Measurements from ENCODE around the gene RECK. TPM values are rescaled to one million over a fixed set of nuclear protein-coding genes. Genes with fewer than 3 reads are reported as not detected.

Gene RECK
- total RNA-seq, 1 donor from 2014 or later: 11.7 TPM

DNA sequence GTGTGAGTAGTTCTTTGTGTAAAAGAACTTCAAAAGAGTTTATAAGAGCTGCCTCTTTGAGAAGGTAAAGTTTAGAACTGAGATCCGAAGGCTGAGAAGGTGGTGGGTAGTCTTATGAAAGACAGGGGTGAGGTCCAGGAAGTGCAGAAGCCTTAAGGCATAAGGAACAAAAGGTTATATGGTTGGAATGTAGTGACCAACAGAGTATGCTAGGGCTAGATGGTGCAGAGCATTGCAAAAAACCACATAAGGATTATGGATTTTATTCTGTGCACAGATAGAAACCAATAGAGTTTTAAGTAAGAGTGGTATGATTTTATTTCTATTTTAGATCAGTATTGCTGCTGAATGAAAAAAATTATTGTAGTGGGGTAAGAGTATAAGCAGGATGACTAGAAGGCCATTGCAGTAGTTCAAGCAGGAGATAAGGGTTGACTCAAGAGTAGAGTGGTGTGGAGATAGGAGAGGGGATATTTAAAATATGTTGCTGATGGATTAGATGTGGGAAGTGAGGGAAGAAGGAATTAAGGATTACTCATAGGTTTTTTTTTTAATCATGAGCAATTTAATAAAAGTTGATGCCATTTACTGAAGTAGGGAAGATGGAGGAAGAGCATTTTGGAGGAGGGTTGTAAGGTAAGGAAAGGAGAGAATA, 3.7 kb downstream of the RECK start:
- Mint-ChIP-seq H3K36me3 (peaks cover 4% of the 10 kb centered on the region), H3K27ac (no peak overlapping the region), H3K4me3 (no peak overlapping the region), H3K27me3 (peaks cover 3% of the 10 kb centered on the region), H3K4me1 (ENCODE audit: unreplicated experiment) (peaks cover 17% of the 10 kb centered on the region), H3K9me3 (peaks cover 4% of the 10 kb centered on the region)
- DNase-seq (ENCODE audit: extremely low spot score, unreplicated experiment): no peak
- TF ChIP-seq, protein P1, sequence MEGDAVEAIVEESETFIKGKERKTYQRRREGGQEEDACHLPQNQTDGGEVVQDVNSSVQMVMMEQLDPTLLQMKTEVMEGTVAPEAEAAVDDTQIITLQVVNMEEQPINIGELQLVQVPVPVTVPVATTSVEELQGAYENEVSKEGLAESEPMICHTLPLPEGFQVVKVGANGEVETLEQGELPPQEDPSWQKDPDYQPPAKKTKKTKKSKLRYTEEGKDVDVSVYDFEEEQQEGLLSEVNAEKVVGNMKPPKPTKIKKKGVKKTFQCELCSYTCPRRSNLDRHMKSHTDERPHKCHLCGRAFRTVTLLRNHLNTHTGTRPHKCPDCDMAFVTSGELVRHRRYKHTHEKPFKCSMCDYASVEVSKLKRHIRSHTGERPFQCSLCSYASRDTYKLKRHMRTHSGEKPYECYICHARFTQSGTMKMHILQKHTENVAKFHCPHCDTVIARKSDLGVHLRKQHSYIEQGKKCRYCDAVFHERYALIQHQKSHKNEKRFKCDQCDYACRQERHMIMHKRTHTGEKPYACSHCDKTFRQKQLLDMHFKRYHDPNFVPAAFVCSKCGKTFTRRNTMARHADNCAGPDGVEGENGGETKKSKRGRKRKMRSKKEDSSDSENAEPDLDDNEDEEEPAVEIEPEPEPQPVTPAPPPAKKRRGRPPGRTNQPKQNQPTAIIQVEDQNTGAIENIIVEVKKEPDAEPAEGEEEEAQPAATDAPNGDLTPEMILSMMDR (conservative IDR thresholded peaks at IDR 0.05): no peak

DNA sequence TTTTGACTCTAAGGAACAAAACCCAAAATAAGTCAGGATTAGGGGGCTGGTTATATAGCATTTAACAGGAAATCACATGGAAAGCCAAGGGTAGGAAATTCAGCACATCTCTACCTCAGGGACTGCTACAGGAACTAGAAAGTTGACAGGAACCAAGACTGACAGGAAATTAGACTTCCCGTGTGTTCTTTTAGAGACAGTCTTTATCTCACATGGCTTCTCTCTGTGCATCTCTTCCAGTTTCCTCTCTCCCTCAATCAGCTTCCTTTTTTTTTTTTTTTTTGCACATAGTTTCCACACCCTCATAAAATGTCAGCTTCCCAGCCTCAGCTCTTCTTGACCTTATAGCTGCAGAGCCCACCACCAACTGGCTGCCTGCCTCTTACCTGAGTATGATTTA, 4.8 kb downstream of the RECK start:
- Mint-ChIP-seq H3K27me3 (peaks cover 3% of the 10 kb centered on the region), H3K36me3 (peaks cover 4% of the 10 kb centered on the region), H3K4me1 (ENCODE audit: unreplicated experiment) (peaks cover 22% of the 10 kb centered on the region), H3K9me3 (peaks cover 4% of the 10 kb centered on the region), H3K27ac (no peak overlapping the region), H3K4me3 (no peak overlapping the region)
- TF ChIP-seq, protein P1 (conservative IDR thresholded peaks at IDR 0.05): no peak
- no peak for DNase-seq (ENCODE audit: extremely low spot score, unreplicated experiment)

DNA sequence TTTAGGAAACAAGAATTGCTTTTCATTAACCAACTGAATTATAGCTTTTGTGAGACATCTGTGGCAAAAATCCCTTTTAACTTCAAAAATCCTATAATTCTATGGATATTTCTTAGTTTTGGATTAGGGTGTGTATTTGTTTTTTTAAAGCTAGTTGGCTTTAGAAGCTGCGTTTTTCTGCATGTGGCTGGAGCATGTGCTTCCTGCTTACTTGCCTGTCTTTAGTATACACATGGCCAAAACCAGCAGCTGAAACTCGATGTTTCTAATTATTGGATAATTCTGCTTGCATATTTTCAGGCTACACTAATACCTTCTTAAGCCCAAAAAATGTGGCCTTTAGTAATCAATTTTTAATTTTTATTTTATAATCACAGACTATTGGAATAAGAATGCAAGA, 8.9 kb downstream of the RECK start:
- no peak overlapping the region for H3K4me3 Mint-ChIP-seq
- H3K9me3 Mint-ChIP-seq: peaks cover 4% of the 10 kb centered on the region
- peaks cover 4% of the 10 kb centered on the region for H3K36me3 Mint-ChIP-seq
- no peak overlapping the region for H3K27ac Mint-ChIP-seq
- H3K27me3 Mint-ChIP-seq: no peaks in the 10 kb centered on the region
- H3K4me1 Mint-ChIP-seq (ENCODE audit: unreplicated experiment): peaks cover 12% of the 10 kb centered on the region
- no peak for DNase-seq (ENCODE audit: extremely low spot score, unreplicated experiment)
- TF ChIP-seq, protein P1 (conservative IDR thresholded peaks at IDR 0.05): no peak

DNA sequence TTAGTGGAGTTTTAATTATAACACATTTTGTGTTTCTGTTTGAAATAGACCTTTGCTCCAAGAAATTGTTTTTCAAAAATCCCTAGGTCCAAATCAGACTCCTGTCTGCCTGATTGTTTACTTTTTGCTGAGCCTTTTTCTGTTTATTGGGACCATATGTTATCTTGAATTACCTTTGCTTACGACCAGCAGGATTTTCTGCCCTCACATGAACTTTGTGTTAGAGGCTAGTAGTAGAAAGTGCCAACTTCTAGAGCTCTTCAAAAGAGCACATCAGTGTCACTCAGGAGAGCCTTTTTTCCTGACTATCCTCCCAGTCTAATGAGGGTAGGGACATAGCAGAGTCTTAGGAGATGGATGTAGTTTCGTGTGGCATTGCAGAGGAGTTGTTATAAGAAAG, 10.2 kb downstream of the RECK start:
- Mint-ChIP-seq H3K9me3 (peaks cover 4% of the 10 kb centered on the region), H3K36me3 (peaks cover 4% of the 10 kb centered on the region), H3K4me1 (ENCODE audit: unreplicated experiment) (peaks cover 10% of the 10 kb centered on the region), H3K4me3 (no peak overlapping the region), H3K27me3 (no peaks in the 10 kb centered on the region), H3K27ac (no peak overlapping the region)
- no peak for DNase-seq (ENCODE audit: extremely low spot score, unreplicated experiment)
- TF ChIP-seq, protein P1 (conservative IDR thresholded peaks at IDR 0.05): no peak

DNA sequence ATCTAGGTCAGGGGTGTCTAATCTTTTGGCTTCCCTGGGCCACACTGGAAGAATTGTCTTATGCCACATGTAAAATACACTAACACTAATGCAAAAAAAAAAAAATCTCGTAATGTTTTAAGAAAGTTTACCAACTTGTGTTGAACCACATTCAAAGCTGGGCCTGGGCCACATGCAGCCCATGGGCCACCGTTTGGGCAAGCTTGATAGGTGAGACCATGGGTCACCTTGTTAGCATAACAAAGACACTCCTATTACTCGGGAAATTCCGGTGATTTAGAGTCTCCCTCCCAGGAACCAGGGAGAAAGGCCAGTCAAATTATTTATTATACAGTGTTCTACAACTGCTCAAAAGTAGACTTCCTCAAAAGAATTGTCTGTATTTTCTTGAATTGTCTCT, 12.7 kb downstream of the RECK start:
- Mint-ChIP-seq H3K4me3 (no peak overlapping the region), H3K36me3 (no peaks in the 10 kb centered on the region), H3K27ac (no peak overlapping the region), H3K4me1 (ENCODE audit: unreplicated experiment) (peaks cover 19% of the 10 kb centered on the region), H3K9me3 (no peaks in the 10 kb centered on the region), H3K27me3 (no peaks in the 10 kb centered on the region)
- no peak for DNase-seq (ENCODE audit: extremely low spot score, unreplicated experiment)
- TF ChIP-seq, protein P1 (conservative IDR thresholded peaks at IDR 0.05): no peak

All from type B pancreatic cell (in vitro differentiated cells).